ENCODE data around the gene LIM2. TPM values are rescaled to one million over a fixed set of nuclear protein-coding genes. Genes with fewer than 3 reads are reported as not detected.

Gene LIM2
- total RNA-seq, 3 donors from 2014 or later (not counting 1 experiment from before 2014, with no cell fraction given): 5.9 to 10.3 (median 8.5) TPM

DNA sequence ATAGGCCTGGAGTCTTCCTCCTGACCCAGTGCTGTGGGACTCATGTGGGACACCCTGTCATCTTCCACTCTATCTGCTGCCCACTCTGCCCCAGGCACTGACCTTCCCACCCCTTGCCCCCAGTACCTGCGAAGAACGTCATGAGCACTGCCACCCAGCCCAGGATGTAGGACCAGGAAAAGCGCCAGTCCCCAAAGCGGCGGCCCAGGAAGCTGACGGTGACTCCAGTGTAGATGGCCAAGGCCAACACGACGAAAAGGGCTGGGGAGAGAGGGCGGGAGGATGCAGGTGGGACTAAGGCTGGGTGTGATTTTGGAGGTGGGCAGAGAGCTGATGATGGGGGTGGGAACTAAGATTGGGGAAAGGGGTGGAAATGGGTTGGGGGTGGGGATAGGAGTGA, 7.4 kb downstream of the LIM2 start:
- intact Hi-C loops (cut with micrococcal nuclease): no loop called here
- H3K27me3 ChIP-seq (ENCODE audit: control insufficient read depth, insufficient read depth, low read length): no peaks in the 10 kb centered on the region
- peaks cover 52% of the 10 kb centered on the region for H3K4me1 ChIP-seq (ENCODE audit: control insufficient read depth, insufficient read depth, low read length)
- DNase-seq (no peak), ATAC-seq (no peak)
- TF ChIP-seq, protein P1, sequence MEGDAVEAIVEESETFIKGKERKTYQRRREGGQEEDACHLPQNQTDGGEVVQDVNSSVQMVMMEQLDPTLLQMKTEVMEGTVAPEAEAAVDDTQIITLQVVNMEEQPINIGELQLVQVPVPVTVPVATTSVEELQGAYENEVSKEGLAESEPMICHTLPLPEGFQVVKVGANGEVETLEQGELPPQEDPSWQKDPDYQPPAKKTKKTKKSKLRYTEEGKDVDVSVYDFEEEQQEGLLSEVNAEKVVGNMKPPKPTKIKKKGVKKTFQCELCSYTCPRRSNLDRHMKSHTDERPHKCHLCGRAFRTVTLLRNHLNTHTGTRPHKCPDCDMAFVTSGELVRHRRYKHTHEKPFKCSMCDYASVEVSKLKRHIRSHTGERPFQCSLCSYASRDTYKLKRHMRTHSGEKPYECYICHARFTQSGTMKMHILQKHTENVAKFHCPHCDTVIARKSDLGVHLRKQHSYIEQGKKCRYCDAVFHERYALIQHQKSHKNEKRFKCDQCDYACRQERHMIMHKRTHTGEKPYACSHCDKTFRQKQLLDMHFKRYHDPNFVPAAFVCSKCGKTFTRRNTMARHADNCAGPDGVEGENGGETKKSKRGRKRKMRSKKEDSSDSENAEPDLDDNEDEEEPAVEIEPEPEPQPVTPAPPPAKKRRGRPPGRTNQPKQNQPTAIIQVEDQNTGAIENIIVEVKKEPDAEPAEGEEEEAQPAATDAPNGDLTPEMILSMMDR (IDR thresholded peaks at IDR 0.05): no peak
- Mint-ChIP-seq H3K4me1 (peaks cover 33 to 60% of the 10 kb centered on the region in 2 donors), H3K9me3 (no peaks in the 10 kb centered on the region), H3K27me3 (ENCODE audit: low read depth in 2 of 2) (no peaks in the 10 kb centered on the region), H3K36me3 (no peaks in the 10 kb centered on the region), H3K4me3 (no peak overlapping the region), H3K27ac (peak overlapping the region; percentile 72 to 92)
- H3K4me3 ChIP-seq (ENCODE audit: low read length): no peak overlapping the region
- no peaks in the 10 kb centered on the region for H3K36me3 ChIP-seq (ENCODE audit: control insufficient read depth, insufficient read depth, low read length)
- no peaks in the 10 kb centered on the region for H3K9me3 ChIP-seq (ENCODE audit: control insufficient read depth, insufficient read depth, low read length)
- 93% methylated on average over 9 of the region's 9 CpGs for WGBS (ENCODE audit: insufficient coverage)
- H3K27ac ChIP-seq (ENCODE audit: low read length): peak overlapping the region; percentile 64

DNA sequence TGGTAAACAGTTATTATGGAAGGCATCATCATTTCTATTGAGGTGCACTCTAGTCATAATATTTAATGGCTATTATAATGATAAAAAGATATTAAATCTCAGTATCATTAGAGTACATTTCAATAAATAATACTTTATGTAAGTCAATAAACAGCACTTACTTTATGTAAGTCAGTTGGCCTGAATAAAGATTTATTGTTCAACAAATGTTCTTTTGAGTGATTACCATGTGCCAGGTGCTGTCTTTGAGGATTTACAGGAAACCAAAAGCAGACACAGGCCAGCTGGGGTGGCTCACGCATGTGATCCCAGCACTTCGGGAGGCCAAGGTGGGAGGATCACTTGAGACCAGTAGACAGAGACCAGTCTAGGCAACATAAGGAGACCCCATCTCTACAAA, 10.4 kb downstream of the LIM2 start:
- peak overlapping the region in 1 of 2 donors; percentile 66 for H3K27ac Mint-ChIP-seq
- peaks cover 58 to 76% of the 10 kb centered on the region in 2 donors for H3K4me1 Mint-ChIP-seq

GRCh38 chr19:51375504-51376221, 12.1 kb downstream of the LIM2 start:
- Mint-ChIP-seq H3K4me1 (peaks cover 61 to 73% of the 10 kb centered on the region in 2 donors), H3K9me3 (no peaks in the 10 kb centered on the region), H3K27ac (peak overlapping the region; percentile 88 to 94), H3K4me3 (peak overlapping the region; percentile 84), H3K27me3 (ENCODE audit: low read depth in 2 of 2) (no peaks in the 10 kb centered on the region), H3K36me3 (peaks cover 9% of the 10 kb centered on the region)
- H3K4me1 ChIP-seq (ENCODE audit: control insufficient read depth, insufficient read depth, low read length): peaks cover 78% of the 10 kb centered on the region
- 11% methylated on average over 11 of the region's 11 CpGs for WGBS (ENCODE audit: insufficient coverage)
- DNase-seq (peak; percentile 44 to 77), ATAC-seq (peak in 1 of 3 donors; percentile 8)
- no peaks in the 10 kb centered on the region for H3K27me3 ChIP-seq (ENCODE audit: control insufficient read depth, insufficient read depth, low read length)
- peaks cover 7% of the 10 kb centered on the region for H3K36me3 ChIP-seq (ENCODE audit: control insufficient read depth, insufficient read depth, low read length)
- peak overlapping the region; percentile 96 for H3K27ac ChIP-seq (ENCODE audit: low read length)
- H3K9me3 ChIP-seq (ENCODE audit: control insufficient read depth, insufficient read depth, low read length): no peaks in the 10 kb centered on the region
- TF ChIP-seq, protein P1 (IDR thresholded peaks at IDR 0.05): no peak
- H3K4me3 ChIP-seq (ENCODE audit: low read length): no peak overlapping the region
- intact Hi-C loops (cut with micrococcal nuclease): no loop called here

More for the DNA sequence above, 10.4 kb downstream of the LIM2 start:
- Histone ChIP-seq H3K36me3 (ENCODE audit: control insufficient read depth, insufficient read depth, low read length) (no peaks in the 10 kb centered on the region), H3K4me1 (ENCODE audit: control insufficient read depth, insufficient read depth, low read length) (peaks cover 76% of the 10 kb centered on the region), H3K9me3 (ENCODE audit: control insufficient read depth, insufficient read depth, low read length) (no peaks in the 10 kb centered on the region), H3K27ac (ENCODE audit: low read length) (no peak overlapping the region), H3K4me3 (ENCODE audit: low read length) (no peak overlapping the region), H3K27me3 (ENCODE audit: control insufficient read depth, insufficient read depth, low read length) (no peaks in the 10 kb centered on the region)
- Mint-ChIP-seq H3K4me3 (no peak overlapping the region), H3K9me3 (no peaks in the 10 kb centered on the region), H3K36me3 (no peaks in the 10 kb centered on the region), H3K27me3 (ENCODE audit: low read depth in 2 of 2) (no peaks in the 10 kb centered on the region)
- TF ChIP-seq, protein P1 (IDR thresholded peaks at IDR 0.05): no peak
- intact Hi-C loops (cut with micrococcal nuclease): no loop called here
- no peak for DNase-seq
- WGBS (ENCODE audit: insufficient coverage): 73% methylated on average over 2 of the region's 2 CpGs
- ATAC-seq: no peak

Data from natural killer cell (primary cell).